Stimulated activated CD8-positive, alpha-beta memory T cell treated with anti-CD3 and anti-CD28 coated beads, Interleukin-7, amount 100 ng/mL, for 4 hours (primary cell): ENCODE measurements around the gene ERRFI1.

Experiments
- DNase-seq, 2 donors: peaks; one replicate each; pipeline ENCODE4 v3.0.0-alpha.2; 2020; ENCODE audit warnings: low read depth in 2 of 2

The ERRFI1 gene

GRCh38 chr1:8003438-8004112 lies 22.5 kb downstream of the ERRFI1 start:
- DNase-seq, result no peak

- no peak for DNase-seq
Measured at GRCh38 chr1:8002921-8003320, 23.2 kb downstream of the ERRFI1 start.

- no peak for DNase-seq
Measured at GRCh38 chr1:8002329-8002910, 23.7 kb downstream of the ERRFI1 start.

GRCh38 chr1:7995437-7995836 lies 30.7 kb downstream of the ERRFI1 start:
- no peak for DNase-seq

GRCh38 chr1:7994827-7995226 lies 31.3 kb downstream of the ERRFI1 start:
- no peak for DNase-seq

- DNase-seq, result no peak
Measured at GRCh38 chr1:7993593-7994479, 32.3 kb downstream of the ERRFI1 start.

- no peak for DNase-seq
Measured at GRCh38 chr1:7992885-7993284, 33.2 kb downstream of the ERRFI1 start.

- no peak for DNase-seq
Measured at GRCh38 chr1:7991504-7992440, 34.3 kb downstream of the ERRFI1 start.

GRCh38 chr1:7989762-7990428 lies 36.2 kb downstream of the ERRFI1 start:
- DNase-seq, result no peak

- no peak for DNase-seq
Measured at GRCh38 chr1:7988576-7988975, 37.5 kb downstream of the ERRFI1 start.

- no peak for DNase-seq
Measured at GRCh38 chr1:7987528-7987927, 38.6 kb downstream of the ERRFI1 start.

- no peak for DNase-seq
Measured at GRCh38 chr1:7985851-7986612, 40.1 kb downstream of the ERRFI1 start.

- DNase-seq, result no peak
Measured at GRCh38 chr1:7984811-7985210, 41.3 kb downstream of the ERRFI1 start.

GRCh38 chr1:7983086-7983778 lies 42.9 kb downstream of the ERRFI1 start:
- DNase-seq, result no peak

GRCh38 chr1:7980984-7981383 lies 45.1 kb downstream of the ERRFI1 start:
- DNase-seq, result no peak

GRCh38 chr1:7975212-7975865 lies 50.8 kb downstream of the ERRFI1 start:
- DNase-seq, result no peak

- DNase-seq, result no peak
Measured at GRCh38 chr1:7973086-7973485, 53.0 kb downstream of the ERRFI1 start.

GRCh38 chr1:7972285-7972684 lies 53.8 kb downstream of the ERRFI1 start:
- no peak for DNase-seq

GRCh38 chr1:7971024-7971423 lies 55.1 kb downstream of the ERRFI1 start:
- no peak for DNase-seq
